Measurements from ENCODE around the gene HEXD.

The HEXD gene

DNA sequence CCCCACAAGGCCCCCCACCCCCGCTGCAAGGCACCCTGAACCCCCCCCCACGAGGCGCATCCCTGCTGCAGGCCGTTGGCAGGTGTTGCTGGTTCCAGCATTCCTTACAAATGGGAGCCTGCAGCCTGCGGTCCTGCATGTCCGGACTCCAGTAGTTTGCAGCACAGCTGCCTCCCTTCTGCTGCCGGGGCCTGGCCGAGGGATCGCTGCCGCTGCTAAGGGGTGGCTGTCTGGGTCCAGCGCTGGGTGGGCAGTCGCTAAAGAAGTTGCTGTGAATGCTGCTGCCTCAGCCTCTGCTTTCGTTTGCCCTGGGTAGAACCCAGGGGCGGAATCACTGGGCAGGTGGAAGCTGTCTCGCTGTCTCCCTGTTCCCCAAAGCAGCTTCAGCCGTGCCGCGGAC lies 34.7 kb upstream of the HEXD start:
- H3K4me1 ChIP-seq (ENCODE audit: control insufficient read depth in 1 of 2, insufficient read depth in 2 of 2, low read length in 2 of 2) = peaks cover 11 to 26% of the 10 kb centered on the region in 2 donors
- peaks cover 22 to 29% of the 10 kb centered on the region in 2 donors for H3K27me3 ChIP-seq (ENCODE audit: control insufficient read depth in 1 of 2, insufficient read depth in 2 of 2, low read length in 2 of 2)
- no peak overlapping the region for H3K27ac ChIP-seq (ENCODE audit: low read depth, low read length)
- no peaks in the 10 kb centered on the region for H3K36me3 ChIP-seq (ENCODE audit: control insufficient read depth in 1 of 2, insufficient read depth in 2 of 2, low read length in 2 of 2)
- no peaks in the 10 kb centered on the region for H3K9me3 ChIP-seq (ENCODE audit: control insufficient read depth in 1 of 2, low read length in 2 of 2)
- no peak overlapping the region for H3K9ac ChIP-seq (ENCODE audit: low read depth in 1 of 2, low read length in 2 of 2)
- no peak overlapping the region for H3K4me3 ChIP-seq (ENCODE audit: low read depth in 1 of 2, low read length in 2 of 2)

DNA sequence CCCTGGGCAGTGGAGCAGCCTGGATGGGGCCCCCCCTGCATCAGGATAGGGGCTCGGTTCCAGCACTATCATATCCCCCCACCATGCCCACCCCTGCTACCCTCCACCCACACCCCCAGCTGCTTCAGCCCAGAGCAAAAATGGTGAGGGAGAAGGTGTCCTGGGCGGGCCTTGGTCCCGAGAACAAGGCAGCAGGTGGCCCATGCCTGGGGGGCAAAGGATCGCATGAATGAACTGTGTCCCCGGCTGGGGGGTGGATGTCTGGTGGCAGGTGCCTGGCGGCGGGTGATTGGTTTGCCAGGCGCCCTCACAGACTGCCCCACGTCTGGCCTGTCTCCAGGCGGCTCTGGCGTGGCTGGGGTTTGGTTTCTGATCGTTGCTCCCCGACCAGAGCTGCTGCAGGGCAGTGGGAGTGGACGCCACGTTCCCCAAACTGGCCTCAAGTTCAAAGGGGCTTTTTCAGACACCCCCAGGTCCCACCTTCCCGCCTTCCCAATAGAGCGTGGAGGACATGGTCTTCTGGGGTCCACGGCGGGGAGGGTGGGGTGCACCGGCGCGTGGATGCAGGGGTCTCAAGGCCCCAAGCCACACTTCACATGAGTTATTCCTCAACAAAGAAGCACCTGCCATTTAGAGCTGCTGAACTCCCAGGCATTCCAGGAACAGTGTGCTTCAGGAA lies 34.0 kb upstream of the HEXD start:
- Histone ChIP-seq H3K36me3 (ENCODE audit: control insufficient read depth in 1 of 2, insufficient read depth in 2 of 2, low read length in 2 of 2) (no peaks in the 10 kb centered on the region), H3K9me3 (ENCODE audit: control insufficient read depth in 1 of 2, low read length in 2 of 2) (no peaks in the 10 kb centered on the region), H3K9ac (ENCODE audit: low read depth in 1 of 2, low read length in 2 of 2) (no peak overlapping the region), H3K27me3 (ENCODE audit: control insufficient read depth in 1 of 2, insufficient read depth in 2 of 2, low read length in 2 of 2) (peaks cover 16 to 24% of the 10 kb centered on the region in 2 donors), H3K4me1 (ENCODE audit: control insufficient read depth in 1 of 2, insufficient read depth in 2 of 2, low read length in 2 of 2) (peaks cover 11 to 26% of the 10 kb centered on the region in 2 donors), H3K27ac (ENCODE audit: low read depth, low read length) (no peak overlapping the region), H3K4me3 (ENCODE audit: low read depth in 1 of 2, low read length in 2 of 2) (no peak overlapping the region)

DNA sequence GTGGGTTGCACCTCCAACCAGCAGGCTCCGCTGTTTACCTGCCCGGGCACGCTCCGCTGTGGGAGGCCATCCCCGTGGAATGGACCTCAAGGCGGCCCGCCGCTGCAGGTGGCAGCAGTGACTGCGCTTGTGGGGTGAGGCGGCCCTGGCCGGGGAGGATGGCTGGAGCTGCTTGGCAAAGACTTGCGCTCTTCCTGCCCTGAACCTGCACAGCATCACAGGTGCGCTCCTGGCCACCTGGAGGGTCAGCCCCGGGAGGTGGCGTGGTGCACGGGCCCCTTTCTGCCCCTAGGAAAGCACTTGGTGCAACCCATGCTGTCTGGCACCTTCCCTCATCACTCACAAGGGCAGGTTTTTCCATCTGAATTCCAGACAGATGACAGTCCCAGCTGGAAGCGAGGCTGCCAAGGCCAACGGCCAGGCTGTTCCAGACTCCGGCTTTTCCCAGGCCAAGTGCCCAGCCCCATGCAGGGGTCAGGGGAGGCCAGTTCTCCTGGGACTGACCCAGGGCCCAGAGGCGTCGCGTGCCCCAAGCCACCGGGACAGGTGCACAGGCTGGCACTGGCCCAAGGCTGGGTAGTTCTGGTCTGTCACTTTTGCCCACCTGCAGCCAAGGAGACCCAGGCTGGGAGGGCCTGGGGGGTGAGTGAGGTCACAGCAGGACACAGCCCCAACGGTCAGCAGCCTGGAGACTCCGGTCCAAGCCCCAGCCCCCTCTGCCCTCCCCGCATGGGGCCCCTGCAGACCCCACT lies 33.2 kb upstream of the HEXD start:
- Histone ChIP-seq H3K27ac (ENCODE audit: low read depth, low read length) (no peak overlapping the region), H3K9me3 (ENCODE audit: control insufficient read depth in 1 of 2, low read length in 2 of 2) (no peaks in the 10 kb centered on the region), H3K9ac (ENCODE audit: low read depth in 1 of 2, low read length in 2 of 2) (no peak overlapping the region), H3K27me3 (ENCODE audit: control insufficient read depth in 1 of 2, insufficient read depth in 2 of 2, low read length in 2 of 2) (peaks cover 16 to 24% of the 10 kb centered on the region in 2 donors), H3K36me3 (ENCODE audit: control insufficient read depth in 1 of 2, insufficient read depth in 2 of 2, low read length in 2 of 2) (no peaks in the 10 kb centered on the region), H3K4me3 (ENCODE audit: low read depth in 1 of 2, low read length in 2 of 2) (no peak overlapping the region), H3K4me1 (ENCODE audit: control insufficient read depth in 1 of 2, insufficient read depth in 2 of 2, low read length in 2 of 2) (peaks cover 11 to 26% of the 10 kb centered on the region in 2 donors)

DNA sequence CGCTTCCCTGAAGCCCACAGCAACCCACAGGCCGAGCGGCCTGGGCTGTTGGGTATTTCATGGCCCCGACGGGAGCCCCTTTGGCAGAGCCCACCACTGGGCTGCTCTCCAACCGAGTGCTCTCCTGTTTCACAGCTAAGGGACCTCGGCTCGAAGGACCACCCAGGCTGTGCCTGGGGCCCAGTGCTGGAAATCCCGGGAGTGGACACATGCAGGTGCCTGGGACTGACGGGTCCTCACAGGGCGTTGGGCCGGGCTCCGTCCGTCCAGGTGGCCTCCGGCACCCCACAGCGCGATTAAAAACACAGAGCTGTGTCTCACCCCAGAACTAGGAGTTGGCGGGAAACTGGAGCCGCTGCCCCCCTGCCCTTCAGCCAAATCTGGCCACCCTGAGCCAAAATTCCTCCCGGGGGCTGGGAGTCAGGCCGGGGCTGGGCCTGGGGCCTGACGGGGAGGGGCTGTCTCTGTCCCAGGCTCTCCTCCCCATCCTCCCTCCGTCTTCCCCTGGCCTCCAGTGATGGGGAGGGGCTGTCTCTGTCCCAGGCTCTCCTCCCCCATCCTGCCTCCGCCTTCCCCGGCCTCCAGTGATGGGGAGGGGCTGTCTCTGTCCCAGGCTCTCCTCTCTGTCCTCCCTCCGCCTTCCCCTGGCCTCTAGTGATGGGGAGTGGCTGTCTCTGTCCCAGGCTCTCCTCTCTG lies 32.4 kb upstream of the HEXD start:
- Histone ChIP-seq H3K4me1 (ENCODE audit: control insufficient read depth in 1 of 2, insufficient read depth in 2 of 2, low read length in 2 of 2) (peaks cover 11 to 25% of the 10 kb centered on the region in 2 donors), H3K9me3 (ENCODE audit: control insufficient read depth in 1 of 2, low read length in 2 of 2) (no peaks in the 10 kb centered on the region), H3K27me3 (ENCODE audit: control insufficient read depth in 1 of 2, insufficient read depth in 2 of 2, low read length in 2 of 2) (peaks cover 16 to 24% of the 10 kb centered on the region in 2 donors), H3K36me3 (ENCODE audit: control insufficient read depth in 1 of 2, insufficient read depth in 2 of 2, low read length in 2 of 2) (no peaks in the 10 kb centered on the region), H3K9ac (ENCODE audit: low read depth in 1 of 2, low read length in 2 of 2) (no peak overlapping the region), H3K27ac (ENCODE audit: low read depth, low read length) (no peak overlapping the region), H3K4me3 (ENCODE audit: low read depth in 1 of 2, low read length in 2 of 2) (no peak overlapping the region)

DNA sequence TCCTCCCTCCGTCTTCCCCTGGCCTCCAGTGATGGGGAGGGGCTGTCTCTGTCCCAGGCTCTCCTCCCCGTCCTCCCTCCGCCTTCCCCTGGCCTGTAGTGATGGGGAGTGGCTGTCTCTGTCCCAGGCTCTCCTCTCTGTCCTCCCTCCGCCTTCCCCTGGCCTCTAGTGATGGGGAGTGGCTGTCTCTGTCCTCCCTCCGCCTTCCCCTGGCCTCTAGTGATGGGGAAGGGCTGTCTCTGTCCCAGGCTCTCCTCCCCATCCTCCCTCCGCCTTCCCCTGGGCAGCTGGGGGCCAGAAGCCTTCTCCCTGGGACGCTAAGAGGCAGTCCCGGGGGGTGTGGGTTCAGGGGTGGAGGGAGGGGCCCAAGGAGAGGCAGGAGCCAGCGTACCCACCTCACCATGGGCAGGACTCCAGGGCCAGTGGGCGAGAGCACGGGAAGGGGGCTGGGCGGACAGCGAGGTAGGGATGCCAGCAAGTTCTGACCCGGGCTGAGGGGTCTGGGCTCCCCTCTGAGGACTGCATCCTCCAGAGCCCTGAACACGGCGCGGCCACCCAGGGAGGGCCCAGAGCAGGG lies 31.8 kb upstream of the HEXD start:
- no peak overlapping the region for H3K4me3 ChIP-seq (ENCODE audit: low read depth in 1 of 2, low read length in 2 of 2)
- H3K9ac ChIP-seq (ENCODE audit: low read depth in 1 of 2, low read length in 2 of 2) = no peak overlapping the region
- H3K36me3 ChIP-seq (ENCODE audit: control insufficient read depth in 1 of 2, insufficient read depth in 2 of 2, low read length in 2 of 2) = no peaks in the 10 kb centered on the region
- no peaks in the 10 kb centered on the region for H3K9me3 ChIP-seq (ENCODE audit: control insufficient read depth in 1 of 2, low read length in 2 of 2)
- peaks cover 11 to 18% of the 10 kb centered on the region in 2 donors for H3K4me1 ChIP-seq (ENCODE audit: control insufficient read depth in 1 of 2, insufficient read depth in 2 of 2, low read length in 2 of 2)
- peaks cover 16 to 24% of the 10 kb centered on the region in 2 donors for H3K27me3 ChIP-seq (ENCODE audit: control insufficient read depth in 1 of 2, insufficient read depth in 2 of 2, low read length in 2 of 2)
- H3K27ac ChIP-seq (ENCODE audit: low read depth, low read length) = no peak overlapping the region

DNA sequence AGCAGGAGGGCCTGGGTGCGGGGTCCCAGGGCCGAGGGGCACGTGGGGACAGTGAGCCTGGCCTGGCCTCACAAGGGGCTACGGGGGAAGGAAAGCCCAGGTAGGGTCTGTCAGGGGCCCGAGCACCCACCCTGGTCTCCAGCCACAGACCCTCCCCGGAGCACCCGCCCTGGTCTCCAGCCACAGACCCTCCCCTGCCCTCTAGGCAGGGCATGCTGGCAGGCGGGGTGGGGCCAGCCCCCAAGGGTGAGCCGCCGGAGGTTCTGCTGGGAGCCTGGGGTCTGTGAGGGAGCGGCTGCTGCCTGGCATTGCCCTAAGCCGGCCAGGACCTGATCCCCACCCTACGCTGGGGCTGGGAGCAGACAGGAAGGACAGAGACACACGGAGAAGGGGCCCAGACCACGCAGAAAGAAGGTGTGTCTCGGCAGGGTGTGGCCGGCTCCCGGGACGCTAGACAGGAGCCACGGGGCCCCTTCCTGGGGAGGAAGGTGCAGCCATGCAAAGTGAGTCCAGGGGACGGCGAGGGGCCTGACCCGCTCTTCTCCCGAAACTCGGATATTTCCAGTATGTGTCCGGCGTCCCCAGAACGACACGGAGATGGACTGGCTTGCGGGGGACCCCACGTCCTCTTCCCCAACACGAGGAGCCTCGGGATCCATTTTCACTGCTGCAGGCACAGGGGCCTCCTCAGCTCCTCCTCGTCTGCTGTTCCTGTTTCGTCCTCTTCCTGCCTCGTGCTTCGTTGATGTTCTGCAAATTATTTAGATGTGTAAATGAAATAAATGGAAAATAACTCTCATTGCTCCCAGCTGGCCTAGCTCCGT lies 31.1 kb upstream of the HEXD start:
- H3K4me3 ChIP-seq (ENCODE audit: low read depth in 1 of 2, low read length in 2 of 2) = no peak overlapping the region
- peaks cover 11 to 15% of the 10 kb centered on the region in 2 donors for H3K4me1 ChIP-seq (ENCODE audit: control insufficient read depth in 1 of 2, insufficient read depth in 2 of 2, low read length in 2 of 2)
- no peak overlapping the region for H3K9ac ChIP-seq (ENCODE audit: low read depth in 1 of 2, low read length in 2 of 2)
- H3K36me3 ChIP-seq (ENCODE audit: control insufficient read depth in 1 of 2, insufficient read depth in 2 of 2, low read length in 2 of 2) = no peaks in the 10 kb centered on the region
- H3K27me3 ChIP-seq (ENCODE audit: control insufficient read depth in 1 of 2, insufficient read depth in 2 of 2, low read length in 2 of 2) = peaks cover 16 to 22% of the 10 kb centered on the region in 2 donors
- H3K9me3 ChIP-seq (ENCODE audit: control insufficient read depth in 1 of 2, low read length in 2 of 2) = no peaks in the 10 kb centered on the region
- no peak overlapping the region for H3K27ac ChIP-seq (ENCODE audit: low read depth, low read length)

DNA sequence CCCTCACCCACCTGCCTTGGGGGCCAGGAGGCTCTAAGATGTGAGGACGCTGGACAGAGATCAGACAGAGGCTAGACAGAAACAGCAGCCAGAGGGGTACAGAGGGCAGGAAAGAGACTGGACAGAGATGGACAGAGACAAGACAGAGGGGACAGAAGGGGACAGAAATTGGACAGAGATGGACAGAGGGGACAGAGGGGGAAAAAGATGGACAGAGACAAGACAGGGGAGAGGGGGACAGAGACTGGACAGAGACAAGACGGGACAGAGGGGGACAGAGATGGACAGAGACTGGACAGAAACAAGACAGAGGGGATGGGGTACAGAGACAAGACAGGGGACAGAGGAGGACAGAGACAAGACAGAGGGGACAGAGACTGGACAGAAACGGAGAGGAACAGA lies 30.4 kb upstream of the HEXD start:
- Histone ChIP-seq H3K27ac (ENCODE audit: low read depth, low read length) (no peak overlapping the region), H3K4me1 (ENCODE audit: control insufficient read depth in 1 of 2, insufficient read depth in 2 of 2, low read length in 2 of 2) (peaks cover 11 to 15% of the 10 kb centered on the region in 2 donors), H3K36me3 (ENCODE audit: control insufficient read depth in 1 of 2, insufficient read depth in 2 of 2, low read length in 2 of 2) (peaks cover 0 to 5% of the 10 kb centered on the region in 2 donors), H3K9ac (ENCODE audit: low read depth in 1 of 2, low read length in 2 of 2) (no peak overlapping the region), H3K9me3 (ENCODE audit: control insufficient read depth in 1 of 2, low read length in 2 of 2) (no peaks in the 10 kb centered on the region), H3K4me3 (ENCODE audit: low read depth in 1 of 2, low read length in 2 of 2) (no peak overlapping the region), H3K27me3 (ENCODE audit: control insufficient read depth in 1 of 2, insufficient read depth in 2 of 2, low read length in 2 of 2) (peaks cover 16 to 22% of the 10 kb centered on the region in 2 donors)

DNA sequence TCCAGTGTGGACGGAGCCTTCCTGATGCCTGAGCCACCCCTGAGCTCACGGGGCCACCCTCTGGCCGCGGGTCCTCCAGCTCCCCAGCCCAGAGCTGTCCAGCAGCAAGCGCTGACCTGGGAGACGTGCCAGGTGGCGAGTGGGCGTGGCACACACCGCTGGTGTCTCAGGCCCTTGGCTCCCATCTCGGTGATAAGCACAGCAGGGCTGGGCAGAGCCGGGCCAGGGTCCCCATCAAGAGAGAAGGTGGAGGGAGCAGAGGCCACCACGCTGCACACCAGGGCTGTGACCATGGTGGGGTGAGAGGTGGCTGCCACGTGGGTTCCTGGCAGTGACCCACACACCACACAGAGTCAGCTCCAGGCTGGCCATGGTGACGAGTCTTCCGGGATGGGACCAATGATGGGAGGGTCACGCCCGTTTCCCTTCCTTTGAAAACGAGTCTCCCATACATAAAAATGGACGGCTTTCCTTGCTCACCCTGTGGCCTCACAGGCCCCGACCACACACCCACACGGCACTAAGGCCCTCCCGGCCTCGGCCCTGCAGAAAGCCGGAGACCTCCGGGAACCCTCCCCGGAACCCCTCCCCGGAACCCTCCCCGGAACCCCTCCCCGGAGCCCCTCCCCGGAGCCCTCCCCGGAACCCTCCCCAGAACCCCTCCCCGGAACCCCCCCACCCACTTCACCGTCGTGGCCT lies 29.8 kb upstream of the HEXD start:
- Histone ChIP-seq H3K27ac (ENCODE audit: low read depth, low read length) (no peak overlapping the region), H3K9ac (ENCODE audit: low read depth in 1 of 2, low read length in 2 of 2) (no peak overlapping the region), H3K4me3 (ENCODE audit: low read depth in 1 of 2, low read length in 2 of 2) (no peak overlapping the region), H3K27me3 (ENCODE audit: control insufficient read depth in 1 of 2, insufficient read depth in 2 of 2, low read length in 2 of 2) (peaks cover 16 to 22% of the 10 kb centered on the region in 2 donors), H3K36me3 (ENCODE audit: control insufficient read depth in 1 of 2, insufficient read depth in 2 of 2, low read length in 2 of 2) (peaks cover 0 to 6% of the 10 kb centered on the region in 2 donors), H3K4me1 (ENCODE audit: control insufficient read depth in 1 of 2, insufficient read depth in 2 of 2, low read length in 2 of 2) (peaks cover 11 to 15% of the 10 kb centered on the region in 2 donors), H3K9me3 (ENCODE audit: control insufficient read depth in 1 of 2, low read length in 2 of 2) (no peaks in the 10 kb centered on the region)

DNA sequence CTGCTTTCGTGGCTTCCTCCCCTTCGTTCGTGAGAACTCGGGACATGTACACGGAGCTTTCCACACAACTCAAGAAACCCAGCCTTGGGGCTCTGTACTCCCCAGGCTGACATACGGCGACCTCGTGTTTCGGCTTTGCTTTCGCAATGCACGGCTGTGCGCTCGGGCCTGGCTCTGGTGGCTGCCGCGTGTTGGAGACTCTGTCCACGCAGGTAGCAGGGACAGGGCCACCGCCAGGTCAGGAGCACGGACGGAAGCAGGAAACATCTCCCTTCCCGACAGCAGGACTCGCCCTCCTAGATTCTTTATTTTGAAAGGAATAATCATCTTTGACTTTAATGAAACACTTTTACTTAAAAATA lies 29.2 kb upstream of the HEXD start:
- Histone ChIP-seq H3K27me3 (ENCODE audit: control insufficient read depth in 1 of 2, insufficient read depth in 2 of 2, low read length in 2 of 2) (peaks cover 16 to 22% of the 10 kb centered on the region in 2 donors), H3K9me3 (ENCODE audit: control insufficient read depth in 1 of 2, low read length in 2 of 2) (no peaks in the 10 kb centered on the region), H3K4me1 (ENCODE audit: control insufficient read depth in 1 of 2, insufficient read depth in 2 of 2, low read length in 2 of 2) (peaks cover 11 to 15% of the 10 kb centered on the region in 2 donors), H3K9ac (ENCODE audit: low read depth in 1 of 2, low read length in 2 of 2) (no peak overlapping the region), H3K27ac (ENCODE audit: low read depth, low read length) (no peak overlapping the region), H3K36me3 (ENCODE audit: control insufficient read depth in 1 of 2, insufficient read depth in 2 of 2, low read length in 2 of 2) (peaks cover 0 to 10% of the 10 kb centered on the region in 2 donors), H3K4me3 (ENCODE audit: low read depth in 1 of 2, low read length in 2 of 2) (no peak overlapping the region)

Data from duodenal mucosa (tissue), 2 donors.